HG02970 (cell line): ENCODE data around the gene SIVA1.

Experiments used
- ATAC-seq: cut with Tn5 transposase; IDR thresholded peaks from one replicate; pipeline ENCODE4 v1.9.1; 2021; ENCODE audit warnings: mild to moderate bottlenecking, moderate library complexity, moderate number of reproducible peaks; ENCODE audit not compliant: unreplicated experiment, low FRiP score

The SIVA1 gene, protein sequence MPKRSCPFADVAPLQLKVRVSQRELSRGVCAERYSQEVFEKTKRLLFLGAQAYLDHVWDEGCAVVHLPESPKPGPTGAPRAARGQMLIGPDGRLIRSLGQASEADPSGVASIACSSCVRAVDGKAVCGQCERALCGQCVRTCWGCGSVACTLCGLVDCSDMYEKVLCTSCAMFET

GRCh38 chr14:104752735-104753527 is at the start of gene SIVA1:
TSS of gene SIVA1 (plus strand) at chr14:104753147. CDS start at chr14:104753202, 55 bp downstream.
- ATAC-seq: peak; percentile 87

DNA sequence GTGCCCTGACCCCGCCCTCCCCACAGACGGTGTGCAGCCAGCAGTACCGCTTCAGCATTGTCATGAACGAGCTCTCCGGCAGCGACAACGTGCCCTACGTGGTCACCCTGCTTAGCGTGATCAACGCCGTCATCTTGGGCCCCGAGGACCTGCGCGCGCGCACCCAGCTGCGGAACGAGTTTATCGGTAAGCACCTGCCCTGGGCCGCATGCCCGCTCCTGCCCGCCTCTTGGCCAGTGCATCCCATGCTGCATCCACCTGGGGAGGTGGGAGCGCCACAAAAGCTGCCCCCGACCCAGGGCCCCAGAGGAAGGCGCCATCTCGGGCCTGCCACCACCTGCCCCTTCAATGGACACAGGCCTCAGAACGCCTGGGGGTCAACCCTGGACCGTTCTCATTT is 49.7 kb upstream of the SIVA1 start:
- ATAC-seq: no peak

GRCh38 chr14:104704252-104704651 is 48.7 kb upstream of the SIVA1 start:
- ATAC-seq: no peak

DNA sequence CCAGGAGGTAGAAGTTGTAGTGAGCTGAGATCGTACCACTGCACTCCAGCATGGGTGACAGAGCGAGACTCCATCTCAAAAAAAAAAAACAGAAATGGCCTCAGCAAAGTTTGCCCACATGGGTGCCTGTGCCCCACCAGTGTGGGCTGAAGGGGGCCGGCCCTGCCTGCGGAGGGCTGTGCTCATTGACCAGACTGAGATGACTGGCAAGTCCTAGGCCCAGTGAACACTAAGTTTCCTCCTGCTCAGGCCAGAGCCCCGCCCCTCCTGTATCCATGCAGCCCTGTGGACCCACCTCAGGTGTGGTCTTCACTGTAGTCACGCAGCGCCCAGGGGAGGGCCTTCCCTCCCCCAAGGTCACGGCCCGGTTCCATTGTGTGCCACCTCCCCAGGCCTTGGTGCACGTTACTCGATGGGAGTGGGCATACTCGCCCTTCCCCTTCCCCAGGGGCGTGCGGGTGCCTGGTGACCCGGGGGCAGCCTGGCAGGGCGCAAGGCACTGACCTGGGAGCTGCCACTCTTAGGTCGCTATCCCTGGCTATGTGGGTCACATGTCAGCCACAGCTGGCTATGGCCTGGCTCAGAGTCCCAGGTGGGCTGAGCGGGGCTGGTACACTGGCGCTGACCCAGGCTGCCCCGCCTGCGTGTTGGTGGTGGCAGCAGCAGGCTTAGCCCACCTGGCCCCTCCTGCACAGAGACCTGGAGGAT is 47.5 kb upstream of the SIVA1 start:
- no peak for ATAC-seq

DNA sequence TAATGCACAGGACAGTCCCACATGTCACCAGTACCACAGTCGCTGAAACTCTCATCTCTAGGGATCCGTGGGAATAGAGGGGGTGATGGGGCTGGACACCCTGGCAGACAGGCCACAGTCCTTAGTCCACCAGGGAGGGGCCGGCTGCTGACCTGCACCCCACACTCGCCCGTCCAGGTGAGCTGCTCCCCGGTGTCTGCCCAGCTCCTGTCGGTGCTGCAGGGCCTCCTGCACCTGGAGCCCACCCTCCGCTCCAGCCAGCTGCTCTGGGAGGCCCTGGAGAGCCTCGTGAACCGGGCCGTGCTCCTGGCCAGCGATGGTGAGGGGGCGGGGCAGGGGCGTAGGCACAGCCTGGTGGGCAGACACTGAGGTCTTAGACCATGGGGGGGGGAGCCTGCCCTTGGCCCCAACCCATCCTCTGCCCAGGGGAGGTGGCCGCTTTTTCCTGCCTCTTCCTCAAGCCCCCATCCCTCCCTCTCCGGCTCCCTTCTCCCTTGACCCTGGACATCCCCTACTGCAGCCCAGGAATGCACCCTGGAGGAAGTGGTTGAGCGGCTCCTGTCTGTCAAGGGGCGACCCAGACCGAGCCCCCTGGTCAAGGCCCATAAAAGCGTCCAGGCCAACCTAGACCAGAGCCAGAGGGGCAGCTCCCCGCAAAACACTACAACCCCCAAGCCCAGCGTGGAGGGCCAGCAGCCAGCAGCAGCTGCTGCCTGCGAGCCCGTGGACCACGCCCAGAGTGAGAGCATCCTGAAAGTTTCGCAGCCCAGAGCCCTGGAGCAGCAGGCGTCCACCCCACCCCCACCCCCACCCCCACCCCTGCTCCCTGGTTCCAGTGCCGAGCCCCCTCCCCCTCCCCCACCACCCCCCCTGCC is 46.0 kb upstream of the SIVA1 start:
- no peak for ATAC-seq

DNA sequence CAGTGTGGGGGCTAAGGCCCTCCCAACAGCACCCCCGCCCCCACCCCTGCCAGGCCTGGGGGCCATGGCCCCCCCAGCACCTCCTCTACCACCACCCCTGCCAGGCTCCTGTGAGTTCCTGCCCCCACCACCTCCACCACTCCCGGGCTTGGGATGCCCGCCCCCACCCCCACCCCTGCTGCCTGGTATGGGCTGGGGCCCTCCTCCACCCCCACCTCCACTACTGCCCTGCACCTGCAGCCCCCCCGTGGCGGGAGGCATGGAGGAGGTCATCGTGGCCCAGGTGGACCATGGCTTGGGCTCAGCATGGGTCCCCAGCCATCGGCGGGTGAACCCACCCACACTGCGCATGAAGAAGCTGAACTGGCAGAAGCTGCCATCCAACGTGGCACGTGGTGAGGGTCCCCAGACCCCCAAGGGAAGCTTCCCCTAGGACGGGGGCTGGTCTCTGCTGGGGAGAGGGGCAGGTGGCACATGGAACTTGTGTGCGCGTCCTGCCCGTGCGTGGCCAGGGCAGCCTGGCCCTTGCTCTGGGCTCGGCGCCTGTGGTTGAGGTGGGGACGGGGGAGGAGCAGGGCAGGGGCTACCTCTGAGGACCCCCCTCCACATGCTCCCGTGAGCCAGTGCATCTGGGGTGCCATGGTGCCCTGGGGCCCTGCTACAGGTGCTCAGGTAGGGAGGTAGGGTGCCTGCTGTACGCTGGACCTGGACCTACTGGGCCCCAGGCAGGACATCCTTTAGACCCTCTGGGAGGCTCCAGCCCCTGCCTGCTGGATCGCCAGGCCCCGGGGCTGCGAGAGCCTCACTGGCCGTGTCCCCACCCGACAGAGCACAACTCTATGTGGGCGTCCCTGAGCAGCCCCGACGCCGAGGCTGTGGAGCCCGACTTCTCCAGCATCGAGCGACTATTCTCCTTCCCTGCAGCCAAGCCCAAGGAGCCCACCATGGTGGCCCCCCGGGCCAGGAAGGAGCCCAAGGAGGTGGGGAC is 45.0 kb upstream of the SIVA1 start:
- no peak for ATAC-seq

DNA sequence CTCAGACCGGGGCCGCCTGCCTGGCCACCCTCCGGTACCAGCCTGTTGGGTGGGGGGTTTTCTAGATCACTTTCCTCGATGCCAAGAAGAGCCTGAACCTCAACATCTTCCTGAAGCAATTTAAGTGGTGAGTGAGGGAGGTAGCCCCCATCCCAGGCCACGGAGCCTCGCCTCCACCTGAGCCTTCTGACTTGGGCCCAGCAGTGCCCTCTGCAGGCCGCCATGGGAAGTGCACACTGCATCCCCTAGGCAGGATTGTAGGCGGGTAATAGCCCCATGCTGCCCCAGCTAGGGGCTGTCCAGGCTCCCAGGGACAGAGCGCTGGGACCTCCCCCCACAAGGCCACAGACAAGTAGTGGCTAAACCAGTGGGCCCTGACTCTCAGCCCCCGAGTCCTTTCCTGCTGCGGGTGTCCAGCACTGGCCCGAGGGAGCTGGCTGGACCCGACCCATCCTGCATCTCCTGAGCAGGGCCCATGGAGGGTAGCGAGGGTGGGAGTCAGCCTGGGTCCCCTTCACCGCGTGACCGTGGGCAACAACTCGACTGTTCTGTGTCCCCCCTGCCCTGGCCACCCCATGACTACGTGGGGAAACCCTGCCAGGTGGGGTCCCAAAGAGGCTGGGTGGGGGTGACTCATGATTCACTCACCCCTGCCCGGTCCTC is 44.2 kb upstream of the SIVA1 start:
- ATAC-seq: no peak

GRCh38 chr14:104709387-104710039 is 43.4 kb upstream of the SIVA1 start:
- ATAC-seq: no peak

DNA sequence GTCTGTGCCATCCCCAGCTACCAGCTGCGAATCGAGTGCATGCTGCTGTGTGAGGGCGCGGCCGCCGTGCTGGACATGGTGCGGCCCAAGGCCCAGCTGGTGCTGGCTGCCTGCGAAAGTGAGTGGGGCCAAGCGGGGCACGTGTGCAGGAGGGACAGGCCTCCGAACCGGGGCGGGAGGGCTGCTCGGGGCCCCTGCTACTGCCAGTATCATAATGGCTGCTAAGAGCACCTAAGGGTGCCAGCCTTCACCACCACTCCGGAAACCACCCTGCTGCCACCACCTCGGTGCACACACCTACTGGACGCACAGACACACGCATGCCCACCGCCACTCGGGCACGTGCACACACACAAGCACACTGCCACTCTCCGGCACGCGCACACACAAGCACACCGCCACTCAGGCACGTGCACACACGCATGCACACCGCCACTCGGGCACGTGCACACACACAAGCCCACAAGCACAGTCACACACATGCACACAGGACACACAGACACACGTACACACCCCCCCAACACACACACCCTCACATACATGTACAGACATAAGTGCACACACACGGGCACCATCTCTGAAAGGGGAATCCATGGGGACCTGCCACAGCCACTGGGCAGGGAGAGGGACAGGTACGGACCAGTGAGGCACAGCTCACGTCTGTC is 42.7 kb upstream of the SIVA1 start:
- ATAC-seq: no peak

- ATAC-seq: no peak
These were observed 39.8 kb upstream of the SIVA1 start for GRCh38 chr14:104712881-104713734.

DNA sequence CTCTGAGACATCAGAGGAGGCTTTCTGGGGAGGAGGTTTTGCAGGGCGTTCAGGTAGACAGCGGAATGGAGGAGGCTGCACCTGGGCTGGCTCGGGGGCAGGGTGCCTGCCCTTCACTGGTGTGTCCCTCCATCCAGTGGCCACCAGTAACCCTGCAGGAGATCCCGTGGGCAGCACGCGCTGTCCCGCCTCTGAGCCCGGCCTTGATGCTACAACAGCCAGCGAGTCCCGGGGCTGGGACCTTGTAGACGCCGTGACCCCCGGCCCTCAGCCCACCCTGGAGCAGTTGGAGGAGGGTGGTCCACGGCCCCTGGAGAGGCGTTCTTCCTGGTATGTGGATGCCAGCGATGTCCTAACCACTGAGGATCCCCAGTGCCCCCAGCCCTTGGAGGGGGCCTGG is 38.9 kb upstream of the SIVA1 start:
- ATAC-seq: no peak

- ATAC-seq: no peak
These were observed 38.3 kb upstream of the SIVA1 start for GRCh38 chr14:104714681-104715080.

DNA sequence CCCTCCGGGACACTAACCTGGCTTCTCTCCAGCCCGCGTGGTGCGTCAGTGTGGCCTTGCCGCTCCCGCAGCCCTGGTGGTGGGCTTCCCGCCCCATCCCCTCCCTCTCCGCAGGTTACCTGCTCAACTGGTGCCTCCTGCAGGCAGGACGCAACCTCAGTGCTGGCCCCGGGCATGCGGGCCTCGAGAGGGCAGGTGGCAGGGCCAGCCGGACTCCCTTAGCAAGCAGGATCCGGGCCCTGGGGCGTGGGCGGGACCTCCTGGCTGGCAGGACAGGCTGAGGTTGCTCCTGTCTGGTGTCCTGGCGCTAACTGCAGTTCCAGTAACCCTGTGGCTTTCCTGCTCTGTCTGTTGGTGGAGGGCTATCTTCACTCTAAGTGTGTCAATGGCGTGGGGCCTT is 37.5 kb upstream of the SIVA1 start:
- no peak for ATAC-seq

DNA sequence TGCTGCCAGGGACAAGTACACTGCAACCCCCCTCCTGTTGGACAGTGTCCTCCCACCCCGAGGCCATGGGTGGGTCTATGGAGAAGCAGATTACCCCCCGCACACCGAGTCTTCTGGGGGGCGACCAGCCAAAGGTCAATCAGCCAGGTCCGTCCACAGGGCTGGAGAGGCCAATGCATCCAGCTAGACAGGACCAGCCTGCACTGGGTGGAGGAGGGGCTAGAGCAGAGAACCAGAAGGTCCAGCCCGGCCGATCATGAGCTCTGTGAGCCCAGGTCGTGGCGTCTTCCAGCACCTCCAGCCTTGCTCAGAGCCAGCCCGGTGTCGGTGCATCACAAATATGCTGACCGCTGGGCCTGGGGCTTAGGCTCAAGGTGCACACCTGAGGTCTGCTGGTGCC is 37.1 kb upstream of the SIVA1 start:
- ATAC-seq: no peak

GRCh38 chr14:104717137-104717536 is 35.8 kb upstream of the SIVA1 start:
- ATAC-seq: no peak

DNA sequence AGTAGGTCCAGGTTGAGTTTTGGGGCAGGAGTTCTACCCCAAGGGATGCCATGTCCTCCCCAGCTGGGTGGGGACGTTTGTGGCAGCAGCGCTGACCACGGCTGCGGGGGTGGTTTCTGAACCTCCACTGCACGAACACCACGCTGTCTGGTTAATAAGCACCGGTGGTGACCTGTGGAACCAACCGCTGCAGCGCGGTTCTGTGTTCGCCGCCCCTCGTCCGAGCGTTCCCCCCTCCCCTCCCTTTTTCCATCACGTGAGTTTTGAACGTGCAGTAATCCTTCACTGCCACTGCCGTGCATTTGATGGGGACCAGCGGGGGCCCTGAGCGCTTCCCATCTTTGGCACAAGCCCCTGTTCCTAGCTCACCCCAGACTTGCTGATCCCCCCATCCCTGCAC is 35.3 kb upstream of the SIVA1 start:
- ATAC-seq: no peak

DNA sequence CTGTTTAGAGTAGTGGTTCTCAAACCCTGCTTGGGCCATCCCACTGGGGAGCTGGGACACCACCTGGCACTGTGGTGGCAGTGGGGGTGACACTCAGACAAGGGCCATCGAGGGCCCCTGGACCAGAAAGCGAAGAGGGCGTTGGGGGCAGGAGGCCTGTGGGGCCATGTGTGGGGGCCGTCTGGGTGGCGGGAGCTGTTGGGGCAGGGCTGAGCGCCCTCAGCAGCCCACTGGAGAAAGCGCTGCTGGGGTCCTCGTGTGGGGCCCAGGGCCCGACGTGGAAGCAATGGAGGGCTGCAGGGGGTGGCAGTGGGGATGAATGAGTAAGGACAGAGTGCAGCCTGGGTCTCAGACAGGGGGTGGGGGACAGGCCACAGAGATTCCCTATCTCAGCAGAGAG is 34.8 kb upstream of the SIVA1 start:
- ATAC-seq: no peak
